GM12891 (cell line): ENCODE measurements around the gene TPD52L1.

Source experiments
- POLR2A ChIP-seq: IDR thresholded peaks from 2 replicates; pipeline ENCODE4 v1.6.1; 2011; ENCODE audit warnings: low read depth, low read length, control low read depth
- POLR2AphosphoS5 ChIP-seq: IDR thresholded peaks from 2 replicates; pipeline ENCODE4 v1.6.1; 2011; ENCODE audit warnings: low read depth, low read length, control low read depth

DNA sequence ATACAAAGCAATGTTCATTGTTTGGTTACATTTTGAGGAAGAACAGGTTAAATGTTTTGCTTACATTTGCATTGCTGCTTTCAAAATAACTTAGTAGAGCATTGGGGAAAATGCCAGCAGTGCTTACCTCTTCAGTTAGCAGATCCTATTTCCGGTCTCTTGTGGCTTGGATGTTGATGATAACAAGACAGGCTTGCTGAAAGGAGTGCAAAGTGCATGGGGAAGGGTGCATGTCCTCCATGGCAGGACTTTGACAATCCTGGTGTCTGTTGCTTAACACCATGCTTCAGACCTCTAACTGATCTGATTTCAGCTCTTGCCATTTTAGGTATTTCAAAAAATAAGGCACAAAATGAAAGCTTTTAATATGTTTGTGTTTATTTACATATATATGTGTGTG is 21.1 kb downstream of the TPD52L1 start:
- no peak for TF ChIP-seq POLR2A
- TF ChIP-seq POLR2AphosphoS5, result no peak
